Hepatocyte (in vitro differentiated cells): ENCODE results near the gene FNDC3B.

Experiments
- EZH2 ChIP-seq: fragments of 200-600 bp; sonication (generic); IDR thresholded peaks from 2 replicates; pipeline ENCODE4 v1.6.1; 2016; ENCODE audit warnings: antibody characterized with exemption, mild to moderate bottlenecking, borderline replicate concordance
- TF ChIP-seq, protein P1 (sequence below): fragments of 200-600 bp; sonication (generic); IDR thresholded peaks from 2 replicates; pipeline ENCODE4 v1.5.1; 2016; ENCODE audit warnings: antibody characterized with exemption, mild to moderate bottlenecking; ENCODE audit not compliant: poor library complexity

- TF ChIP-seq, protein P1, sequence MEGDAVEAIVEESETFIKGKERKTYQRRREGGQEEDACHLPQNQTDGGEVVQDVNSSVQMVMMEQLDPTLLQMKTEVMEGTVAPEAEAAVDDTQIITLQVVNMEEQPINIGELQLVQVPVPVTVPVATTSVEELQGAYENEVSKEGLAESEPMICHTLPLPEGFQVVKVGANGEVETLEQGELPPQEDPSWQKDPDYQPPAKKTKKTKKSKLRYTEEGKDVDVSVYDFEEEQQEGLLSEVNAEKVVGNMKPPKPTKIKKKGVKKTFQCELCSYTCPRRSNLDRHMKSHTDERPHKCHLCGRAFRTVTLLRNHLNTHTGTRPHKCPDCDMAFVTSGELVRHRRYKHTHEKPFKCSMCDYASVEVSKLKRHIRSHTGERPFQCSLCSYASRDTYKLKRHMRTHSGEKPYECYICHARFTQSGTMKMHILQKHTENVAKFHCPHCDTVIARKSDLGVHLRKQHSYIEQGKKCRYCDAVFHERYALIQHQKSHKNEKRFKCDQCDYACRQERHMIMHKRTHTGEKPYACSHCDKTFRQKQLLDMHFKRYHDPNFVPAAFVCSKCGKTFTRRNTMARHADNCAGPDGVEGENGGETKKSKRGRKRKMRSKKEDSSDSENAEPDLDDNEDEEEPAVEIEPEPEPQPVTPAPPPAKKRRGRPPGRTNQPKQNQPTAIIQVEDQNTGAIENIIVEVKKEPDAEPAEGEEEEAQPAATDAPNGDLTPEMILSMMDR: no peak
- no peak for TF ChIP-seq EZH2
Observed at GRCh38 chr3:172163320-172163719, 123.9 kb downstream of the FNDC3B start.
